ENCODE measurements around the gene CAPN14.

CAPN14 gene

DNA sequence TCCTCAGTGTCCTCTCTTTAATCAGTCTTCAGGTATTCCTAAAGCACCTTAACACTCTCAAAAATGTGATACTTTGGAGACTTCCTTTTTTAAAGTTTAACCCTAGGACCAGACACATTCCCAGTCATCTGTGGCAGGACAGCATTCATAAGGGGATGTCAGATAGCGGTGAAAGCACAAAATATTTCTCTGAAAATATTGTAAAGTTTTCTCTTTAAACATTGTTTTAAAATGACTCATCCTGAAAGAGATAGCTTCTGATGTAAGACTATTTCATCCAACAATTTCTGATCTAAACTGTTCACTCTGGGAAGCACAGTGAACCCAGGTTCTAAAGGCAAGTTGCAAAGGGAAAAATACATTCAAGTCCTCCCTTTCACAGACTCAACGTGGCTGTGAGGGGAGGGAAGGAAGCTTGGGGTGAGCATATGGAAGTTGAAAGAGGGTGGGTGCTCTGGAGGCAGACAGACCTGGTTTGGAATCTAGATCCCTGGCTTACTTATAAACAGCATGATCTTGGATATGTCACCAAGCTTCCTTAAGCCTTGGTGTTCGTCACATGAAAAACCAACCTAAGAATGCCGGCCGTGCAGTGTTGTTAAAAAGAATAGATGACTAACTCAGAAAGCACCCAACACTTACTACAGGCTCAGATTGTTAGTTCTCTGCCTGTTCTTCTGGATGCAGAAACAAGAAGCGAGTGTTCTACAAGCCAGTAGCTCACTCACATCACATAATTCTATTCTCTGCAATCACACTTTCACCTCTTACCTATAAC is 91.2 kb downstream of the CAPN14 start:
- in situ Hi-C loops (cut with MboI; ENCODE audit: low pct_unique_long_range_greater_than_20kb, low sequenced_read_pairs, unreplicated experiment): no loop called here
- TF ChIP-seq, protein P1, sequence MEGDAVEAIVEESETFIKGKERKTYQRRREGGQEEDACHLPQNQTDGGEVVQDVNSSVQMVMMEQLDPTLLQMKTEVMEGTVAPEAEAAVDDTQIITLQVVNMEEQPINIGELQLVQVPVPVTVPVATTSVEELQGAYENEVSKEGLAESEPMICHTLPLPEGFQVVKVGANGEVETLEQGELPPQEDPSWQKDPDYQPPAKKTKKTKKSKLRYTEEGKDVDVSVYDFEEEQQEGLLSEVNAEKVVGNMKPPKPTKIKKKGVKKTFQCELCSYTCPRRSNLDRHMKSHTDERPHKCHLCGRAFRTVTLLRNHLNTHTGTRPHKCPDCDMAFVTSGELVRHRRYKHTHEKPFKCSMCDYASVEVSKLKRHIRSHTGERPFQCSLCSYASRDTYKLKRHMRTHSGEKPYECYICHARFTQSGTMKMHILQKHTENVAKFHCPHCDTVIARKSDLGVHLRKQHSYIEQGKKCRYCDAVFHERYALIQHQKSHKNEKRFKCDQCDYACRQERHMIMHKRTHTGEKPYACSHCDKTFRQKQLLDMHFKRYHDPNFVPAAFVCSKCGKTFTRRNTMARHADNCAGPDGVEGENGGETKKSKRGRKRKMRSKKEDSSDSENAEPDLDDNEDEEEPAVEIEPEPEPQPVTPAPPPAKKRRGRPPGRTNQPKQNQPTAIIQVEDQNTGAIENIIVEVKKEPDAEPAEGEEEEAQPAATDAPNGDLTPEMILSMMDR (IDR thresholded peaks at IDR 0.05; ENCODE audit: extremely low read depth, insufficient read depth, missing control alignments): no peak
- DNase-seq (ENCODE audit: low spot score): no peak

- TF ChIP-seq, protein P1 (IDR thresholded peaks at IDR 0.05; ENCODE audit: extremely low read depth, insufficient read depth, missing control alignments): no peak
- in situ Hi-C loops (cut with MboI; ENCODE audit: low pct_unique_long_range_greater_than_20kb, low sequenced_read_pairs, unreplicated experiment): no loop called here
- no peak for DNase-seq (ENCODE audit: low spot score)
Observed at GRCh38 chr2:31124904-31125303, 92.4 kb downstream of the CAPN14 start.

Measured in GM13977 (cell line).